Chondrocyte (in vitro differentiated cells): Measurements from ENCODE around the gene SMPDL3B. TPM values are rescaled to one million over a fixed set of nuclear protein-coding genes. Genes with fewer than 3 reads are reported as not detected.

Source experiments
- total RNA-seq: library from RNA; stranded (reverse); gene quantifications from 3 replicates; pipeline ENCODE4 v1.2.1, GENCODE V29; 2021

SMPDL3B gene
- total RNA-seq, 1 donor from 2014 or later: 0.15 TPM

Other genes starting within 250 kb of the SMPDL3B start
- 12.7 to 15.1 TPM (median 13.6 TPM) in 3 replicates for gene FAM76A, start 209.0 kb upstream of the SMPDL3B start, total RNA-seq
- gene STX12, start 161.8 kb upstream of the SMPDL3B start, total RNA-seq: 48.1 to 49.6 TPM (median 48.3 TPM) in 3 replicates
- gene PPP1R8, start 104.2 kb upstream of the SMPDL3B start, total RNA-seq: 39.7 to 42.9 TPM (median 41.7 TPM) in 3 replicates
- gene THEMIS2, start 62.5 kb upstream of the SMPDL3B start, total RNA-seq: 1.2 to 3.9 TPM (median 1.6 TPM) in 3 replicates
- 15.1 to 24.8 TPM (median 15.5 TPM) in 3 replicates for gene RPA2, start 20.4 kb upstream of the SMPDL3B start, total RNA-seq
- gene XKR8, start 25.0 kb downstream of the SMPDL3B start, total RNA-seq: 3.5 to 9.9 TPM (median 7.8 TPM) in 3 replicates
- gene EYA3, start 153.6 kb downstream of the SMPDL3B start, total RNA-seq: 13.5 to 17.9 TPM (median 15.7 TPM) in 3 replicates
- gene PTAFR, start 241.7 kb downstream of the SMPDL3B start, total RNA-seq: 0.07 to 0.10 TPM in 2 of 3 replicates, not detected in the other